H9 (cell line): ENCODE measurements around the gene CDAN1. TPM values are rescaled to one million over a fixed set of nuclear protein-coding genes. Genes with fewer than 3 reads are reported as not detected.

Source experiments
- DNase-seq: peaks from one replicate; pipeline ENCODE4 v3.0.0-alpha.2; 2017
- H2AFZ ChIP-seq: one replicate; pipeline ENCODE4 v1.6.1; 2013; ENCODE audit warnings: mild to moderate bottlenecking, low read length, control low read depth, moderate library complexity
- H2AK5ac ChIP-seq: 2 replicates; pipeline ENCODE4 v1.6.1; 2013; ENCODE audit warnings: low read length, control low read depth, mixed read lengths; ENCODE audit not compliant: insufficient read length
- H2BK120ac ChIP-seq: one replicate; pipeline ENCODE4 v1.6.1; 2013; ENCODE audit warnings: low read depth, mild to moderate bottlenecking, low read length, control low read depth, inconsistent platforms; ENCODE audit not compliant: poor library complexity, severe bottlenecking
- H2BK12ac ChIP-seq: 2 replicates; pipeline ENCODE4 v1.6.1; 2013; ENCODE audit warnings: low read length, control low read depth, mixed read lengths, low read depth; ENCODE audit not compliant: insufficient read length
- H2BK15ac ChIP-seq: 2 replicates; pipeline ENCODE4 v1.6.1; 2013; ENCODE audit warnings: low read depth, low read length, control low read depth
- H2BK20ac ChIP-seq: one replicate; pipeline ENCODE4 v1.6.1; 2013; ENCODE audit warnings: low read depth, mild to moderate bottlenecking, low read length, control low read depth, inconsistent platforms; ENCODE audit not compliant: poor library complexity, severe bottlenecking
- H2BK5ac ChIP-seq: 2 replicates; pipeline ENCODE4 v1.6.1; 2013; ENCODE audit warnings: low read length, control low read depth, mixed read lengths; ENCODE audit not compliant: insufficient read length
- H3K14ac ChIP-seq: 2 replicates; pipeline ENCODE4 v1.6.1; 2013; ENCODE audit warnings: low read length, control low read depth; ENCODE audit not compliant: insufficient read depth
- H3K18ac ChIP-seq: 2 replicates; pipeline ENCODE4 v1.6.1; 2013; ENCODE audit warnings: low read depth, mild to moderate bottlenecking, mixed read lengths, low read length, control low read depth; ENCODE audit not compliant: insufficient read length
- H3K23ac ChIP-seq: 2 replicates; pipeline ENCODE4 v1.6.1; 2013; ENCODE audit warnings: low read length, control low read depth, mixed read lengths, low read depth; ENCODE audit not compliant: insufficient read length
- H3K23me2 ChIP-seq: 2 replicates; pipeline ENCODE4 v1.6.1; 2013; ENCODE audit warnings: low read depth, mild to moderate bottlenecking, mixed read lengths, low read length, control low read depth; ENCODE audit not compliant: insufficient read length, poor library complexity, severe bottlenecking
- H3K27ac ChIP-seq: 2 replicates; pipeline ENCODE4 v1.5.1; 2013; ENCODE audit warnings: low read length, control low read depth, mixed read lengths, low read depth; ENCODE audit not compliant: insufficient read length
- H3K27me3 ChIP-seq: 2 replicates; pipeline ENCODE4 v1.6.1; 2013; ENCODE audit warnings: low read length, control low read depth, inconsistent platforms; ENCODE audit not compliant: insufficient read depth
- H3K4ac ChIP-seq: 2 replicates; pipeline ENCODE4 v1.6.1; 2013; ENCODE audit warnings: low read depth, mild to moderate bottlenecking, control low read depth, inconsistent platforms, low read length, moderate library complexity
- H3K4me1 ChIP-seq: 2 replicates; pipeline ENCODE4 v1.6.1; 2013; ENCODE audit warnings: low read length, control low read depth, inconsistent platforms; ENCODE audit not compliant: insufficient read depth
- H3K4me2 ChIP-seq: 2 replicates; pipeline ENCODE4 v1.6.1; 2013; ENCODE audit warnings: low read length, control low read depth, mixed read lengths; ENCODE audit not compliant: insufficient read length, insufficient read depth
- H3K56ac ChIP-seq: 2 replicates; pipeline ENCODE4 v1.6.1; 2013; ENCODE audit warnings: low read depth, mild to moderate bottlenecking, mixed read lengths, low read length, control low read depth; ENCODE audit not compliant: insufficient read length
- H3K79me1 ChIP-seq: 2 replicates; pipeline ENCODE4 v1.6.1; 2013; ENCODE audit warnings: low read depth, mild to moderate bottlenecking, moderate library complexity, low read length, control low read depth, inconsistent platforms; ENCODE audit not compliant: insufficient read depth, poor library complexity, severe bottlenecking
- H3K79me2 ChIP-seq: 2 replicates; pipeline ENCODE4 v1.6.1; 2013; ENCODE audit warnings: low read length, control low read depth, inconsistent platforms; ENCODE audit not compliant: insufficient read depth
- H3K9ac ChIP-seq: 2 replicates; pipeline ENCODE4 v1.6.1; 2013; ENCODE audit warnings: low read length, control low read depth, mixed read lengths; ENCODE audit not compliant: insufficient read length; ENCODE audit errors: extremely low read depth
- H3K9me3 ChIP-seq: one replicate; pipeline ENCODE4 v1.6.1; 2013; ENCODE audit warnings: low read depth, low read length, inconsistent platforms; ENCODE audit not compliant: control insufficient read depth
- H3T11ph ChIP-seq: one replicate; pipeline ENCODE4 v1.6.1; 2013; ENCODE audit warnings: mild to moderate bottlenecking, low read length, control low read depth, inconsistent platforms
- H4K20me1 ChIP-seq: one replicate; pipeline ENCODE4 v1.6.1; 2013; ENCODE audit not compliant: control insufficient read depth, insufficient read length, insufficient read depth
- H4K5ac ChIP-seq: 2 replicates; pipeline ENCODE4 v1.6.1; 2013; ENCODE audit warnings: low read depth, mild to moderate bottlenecking, mixed read lengths, low read length, control low read depth; ENCODE audit not compliant: insufficient read length
- H4K8ac ChIP-seq: replicated peaks from 2 replicates; pipeline ENCODE4 v1.6.1; 2013; ENCODE audit warnings: low read length, control low read depth, mixed read lengths, low read depth; ENCODE audit not compliant: insufficient read length
- H4K91ac ChIP-seq: 2 replicates; pipeline ENCODE4 v1.6.1; 2013; ENCODE audit warnings: low read depth, mild to moderate bottlenecking, moderate library complexity, mixed read lengths, low read length, control low read depth; ENCODE audit not compliant: insufficient read length
- H3K27ac Mint-ChIP-seq, 3 experiments: 2 replicates in 2 of 3; 3 replicates in 1 of 3; pipeline ENCODE4 v1.8.0; 2020 to 2021; ENCODE audit warnings: mixed read lengths in 3 of 3, mild to moderate bottlenecking in 1 of 3, moderate library complexity in 1 of 3
- H3K27me3 Mint-ChIP-seq: 2 replicates; pipeline ENCODE4 v1.8.0; 2021; ENCODE audit warnings: low read depth, mild to moderate bottlenecking, moderate library complexity, mixed read lengths
- H3K36me3 Mint-ChIP-seq, 3 experiments: 2 replicates in 2 of 3; 3 replicates in 1 of 3; pipeline ENCODE4 v1.8.0; 2020 to 2021; ENCODE audit warnings: low read depth in 3 of 3, mixed read lengths in 3 of 3; ENCODE audit not compliant: insufficient read depth in 1 of 3
- H3K4me1 Mint-ChIP-seq, 2 experiments: 2 replicates each; pipeline ENCODE4 v1.8.0; 2020; ENCODE audit warnings: mixed read lengths in 2 of 2
- H3K4me3 Mint-ChIP-seq, 2 experiments: 2 replicates in 1 of 2; 3 replicates in 1 of 2; pipeline ENCODE4 v1.8.0; 2020 to 2021; ENCODE audit warnings: mild to moderate bottlenecking in 2 of 2, mixed read lengths in 2 of 2, moderate library complexity in 1 of 2
- H3K9me3 Mint-ChIP-seq, 2 experiments: 2 replicates in 1 of 2; 3 replicates in 1 of 2; pipeline ENCODE4 v1.8.0; 2020; ENCODE audit warnings: mild to moderate bottlenecking in 2 of 2, mixed read lengths in 2 of 2, moderate library complexity in 1 of 2
- CTCF ChIP-seq: fragments of 200-600 bp; sonication (generic); conservative IDR thresholded peaks from 3 replicates; pipeline ENCODE4 v1.8.0; 2021; ENCODE audit warnings: antibody characterized with exemption, mild to moderate bottlenecking
- WGBS: extraction: QIAGEN DNeasy Blood & Tissue Kit; methylation state at CpG from one replicate; pipeline ENCODE4 v1.1.7; 2013; ENCODE audit warnings: missing lambda C conversion rate, low lambda C conversion rate, mixed read lengths; ENCODE audit not compliant: insufficient read length; ENCODE audit errors: extremely low coverage; 5-methylcytosine and 5-hydroxymethylcytosine counted together
- total RNA-seq: library from RNA; stranded (reverse); gene quantifications from 2 replicates; pipeline ENCODE4 v1.2.1, GENCODE V29; 2021

The CDAN1 gene
- total RNA-seq, 1 experiment from 2014 or later, result 20.4 TPM

- no peaks in the 10 kb centered on the region for H3K4me1 ChIP-seq
- Mint-ChIP-seq H3K27ac (peak overlapping the region in 1 of 3 experiments; percentile 68; a peak in 1 of 7 replicates), H3K9me3 (no peaks in the 10 kb centered on the region), H3K4me1 (peaks cover 0 to 10% of the 10 kb centered on the region in 2 experiments; a peak in 2 of 4 replicates), H3K27me3 (no peaks in the 10 kb centered on the region; the same call in 1 of the 2 replicates), H3K4me3 (no peak overlapping the region), H3K36me3 (peaks cover 18 to 73% (median 64%) of the 10 kb centered on the region in 3 experiments)
- H3K4me2 ChIP-seq, result no peak overlapping the region
- no peak overlapping the region for H4K91ac ChIP-seq
- H3K79me2 ChIP-seq, result no peaks in the 10 kb centered on the region
- no peaks in the 10 kb centered on the region for H3K27me3 ChIP-seq
- H4K5ac ChIP-seq, result no peak overlapping the region
- H2BK12ac ChIP-seq, result no peak overlapping the region
- no peak for TF ChIP-seq CTCF
- no peak overlapping the region for H3K14ac ChIP-seq
- H2AK5ac ChIP-seq, result no peak overlapping the region
- no peak overlapping the region for H3K18ac ChIP-seq
- DNase-seq, result no peak
- H3K9ac ChIP-seq, result no peak overlapping the region
- no peak overlapping the region for H2BK20ac ChIP-seq
- no peak overlapping the region for H2BK5ac ChIP-seq
- H3K9me3 ChIP-seq, result no peaks in the 10 kb centered on the region
- no peak overlapping the region for H3T11ph ChIP-seq
- no peak overlapping the region for H4K8ac ChIP-seq
- H3K79me1 ChIP-seq, result no peaks in the 10 kb centered on the region
- H3K23ac ChIP-seq, result no peak overlapping the region
- WGBS, result no CpG with 5 or more reads among the region's 6 CpGs
- no peak overlapping the region for H3K27ac ChIP-seq
- no peak overlapping the region for H2AFZ ChIP-seq
- H3K23me2 ChIP-seq, result no peaks in the 10 kb centered on the region
- no peak overlapping the region for H3K4ac ChIP-seq
- H2BK15ac ChIP-seq, result no peak overlapping the region
- no peaks in the 10 kb centered on the region for H4K20me1 ChIP-seq
- no peak overlapping the region for H3K56ac ChIP-seq
- no peak overlapping the region for H2BK120ac ChIP-seq
These were observed 12.7 kb downstream of the CDAN1 start for GRCh38 chr15:42724276-42724675.
